Stimulated activated CD4-positive, alpha-beta T cell treated with anti-CD3 and anti-CD28 coated beads, Interleukin-15, amount 100 ng/mL, for 1 hour (primary cell): ENCODE results near the gene CISTR.

Source experiments
- DNase-seq, 2 donors: peaks; one replicate each; pipeline ENCODE4 v3.0.0-alpha.2; 2020; ENCODE audit warnings: low read depth in 1 of 2, low spot score in 1 of 2

CISTR gene

DNA sequence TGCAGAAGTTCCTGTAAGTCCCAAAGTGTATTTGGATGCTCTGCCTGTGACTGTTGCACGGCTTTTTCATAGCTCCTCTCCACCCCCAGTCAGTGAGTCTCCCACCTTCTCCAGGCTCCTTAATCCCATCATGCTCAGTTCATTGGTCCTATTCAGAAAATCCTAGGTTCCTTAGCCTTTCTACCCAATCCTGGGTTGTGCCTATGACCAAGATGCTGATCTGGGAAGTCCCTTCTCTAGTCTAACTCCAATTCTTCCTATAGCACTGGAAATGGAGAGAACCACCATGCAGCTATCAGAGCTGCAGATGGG lies 7.7 kb downstream of the CISTR start:
- DNase-seq, result no peak

DNA sequence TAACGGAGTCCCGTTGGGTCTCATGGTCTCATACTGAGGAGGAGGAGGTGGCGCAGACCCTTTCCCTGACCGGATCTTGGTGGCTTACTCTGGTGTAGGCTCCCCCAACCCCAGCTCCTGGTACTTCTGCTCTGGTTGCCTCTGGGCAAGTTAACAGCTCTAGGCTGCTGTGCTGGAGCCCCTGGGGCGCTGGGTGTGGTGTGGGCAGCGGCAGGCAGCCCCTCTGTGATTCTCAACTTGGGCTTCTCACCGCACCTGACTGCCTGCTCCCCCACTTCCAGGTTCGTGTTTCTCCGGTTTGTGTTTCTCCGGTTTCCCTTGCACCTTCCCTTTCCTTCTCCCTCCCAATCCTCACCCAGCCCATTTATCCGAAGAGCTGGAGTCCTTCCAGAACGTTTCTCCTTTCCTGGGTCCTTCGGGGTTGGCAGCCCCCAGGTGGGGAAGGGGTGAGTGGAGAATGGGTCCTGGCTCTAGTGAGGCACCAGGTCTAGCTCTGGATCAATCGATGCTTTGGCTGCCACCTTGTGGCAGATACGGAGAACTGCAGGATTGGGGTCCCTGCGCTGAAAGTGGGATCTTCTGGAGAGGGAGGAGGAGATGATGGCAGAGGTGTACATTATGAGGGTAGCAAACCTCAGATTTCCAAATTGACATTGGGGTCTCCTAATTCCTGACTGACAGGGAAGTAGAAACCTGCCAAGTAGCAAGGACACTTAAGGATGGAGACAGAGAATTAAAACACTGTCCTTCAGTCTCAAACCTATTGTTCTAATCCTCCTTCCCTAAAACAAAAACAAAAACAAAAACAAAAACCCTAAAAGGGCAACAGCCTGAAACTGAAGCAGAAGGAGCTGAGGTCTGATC lies 8.3 kb downstream of the CISTR start:
- DNase-seq, result peak in 1 of 2 donors; percentile 35

DNA sequence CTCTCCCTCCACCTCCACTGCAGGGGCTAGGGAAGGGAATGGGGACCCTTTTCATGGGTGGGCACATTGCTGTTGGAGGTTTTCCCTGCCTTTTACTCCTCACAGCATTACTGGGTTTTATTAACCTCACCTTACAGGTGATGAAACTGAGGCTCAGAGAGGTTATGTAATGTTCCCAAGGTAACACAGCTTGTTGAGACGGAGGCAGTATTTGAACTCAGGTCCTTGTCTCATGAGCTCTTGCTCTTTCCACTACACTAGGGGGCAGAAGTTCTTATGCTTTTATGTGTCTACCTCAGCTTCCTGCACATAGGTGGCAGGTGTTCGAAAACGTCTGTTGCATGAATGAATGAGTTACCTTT lies 11.7 kb downstream of the CISTR start:
- no peak for DNase-seq

DNA sequence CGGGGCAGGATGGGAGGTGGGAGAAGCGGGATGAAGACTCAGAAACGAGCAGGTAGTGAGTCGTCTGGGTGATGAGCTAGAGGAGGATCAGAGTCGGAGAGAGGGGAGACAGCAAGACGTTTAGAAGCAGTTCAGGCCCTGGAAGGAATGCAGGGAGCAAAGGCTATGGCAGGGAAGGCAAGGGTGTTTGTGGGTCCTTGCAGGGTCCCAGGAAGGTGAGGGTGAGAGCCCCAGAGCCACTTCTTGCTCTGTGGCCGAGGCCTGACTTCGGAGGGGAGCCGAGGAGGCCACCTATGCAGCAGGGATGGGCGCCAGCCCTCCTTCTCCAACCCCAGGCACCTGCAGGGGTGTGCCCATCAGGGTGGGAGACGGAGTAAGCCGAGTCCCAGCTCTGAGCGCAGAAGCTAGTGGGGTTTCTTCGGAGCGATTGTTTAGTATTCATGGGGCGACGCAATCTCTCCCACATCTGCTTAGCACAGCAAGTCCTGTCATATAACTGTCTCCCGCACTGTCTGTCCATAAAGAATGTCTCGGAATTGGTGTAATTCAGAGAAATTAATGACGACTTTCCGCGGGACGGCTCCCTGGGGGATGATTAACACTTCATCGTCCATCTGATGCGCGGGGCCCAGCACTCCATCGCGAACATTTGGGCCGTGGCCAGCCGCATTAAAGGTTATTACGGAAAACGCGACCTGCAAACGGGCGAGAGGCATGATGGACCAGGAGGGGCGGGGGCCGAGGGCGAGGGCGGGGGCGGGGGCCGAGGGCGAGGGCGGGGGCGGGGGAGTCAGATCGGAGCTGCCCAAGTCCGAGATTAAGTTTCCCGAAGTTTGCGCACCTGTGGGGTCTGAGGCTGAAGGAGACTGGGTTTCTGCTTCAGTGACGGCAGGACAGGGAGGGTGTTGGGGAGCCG lies 12.3 kb downstream of the CISTR start:
- no peak for DNase-seq

DNA sequence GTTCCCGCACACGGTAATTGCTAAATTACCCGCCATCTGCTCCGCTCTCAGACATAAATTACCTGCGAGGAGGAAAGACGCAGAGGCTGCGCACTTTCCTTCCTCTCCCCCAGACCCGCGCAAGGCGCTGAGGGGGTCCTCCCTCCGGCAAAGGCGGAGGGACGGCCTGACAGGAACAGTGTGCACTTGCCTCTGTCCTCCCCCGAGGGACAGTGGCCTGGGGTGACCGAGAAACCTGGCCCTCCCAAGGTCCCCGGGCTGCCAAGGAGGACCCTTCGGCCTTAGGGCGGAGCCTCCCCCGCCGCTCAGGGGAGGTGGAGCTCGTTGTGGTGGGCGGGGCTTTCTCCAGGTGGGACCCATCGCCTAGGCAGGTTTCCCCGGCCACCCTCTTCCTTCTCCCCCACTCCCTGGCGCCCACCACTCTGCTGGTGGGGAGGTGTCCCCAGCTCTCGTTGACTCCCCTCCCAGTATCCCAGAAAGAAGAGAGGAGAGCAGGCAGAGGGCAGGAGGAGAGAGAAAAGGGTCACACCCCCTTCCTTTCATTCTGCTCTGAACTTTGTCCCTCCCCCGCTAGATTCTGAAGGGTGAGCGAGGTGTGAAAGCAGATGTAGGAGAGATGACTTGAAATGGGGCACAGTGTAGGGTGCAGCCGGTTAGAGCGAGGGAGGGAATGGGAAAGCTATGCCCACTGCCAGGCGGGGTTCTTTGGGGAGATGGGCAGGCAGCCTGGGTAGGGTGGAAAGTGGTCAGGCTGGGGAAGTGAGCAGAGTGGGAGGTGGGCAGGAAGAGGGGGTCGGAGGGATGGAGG lies 13.2 kb downstream of the CISTR start:
- peak in 1 of 2 donors; percentile 41 for DNase-seq

DNA sequence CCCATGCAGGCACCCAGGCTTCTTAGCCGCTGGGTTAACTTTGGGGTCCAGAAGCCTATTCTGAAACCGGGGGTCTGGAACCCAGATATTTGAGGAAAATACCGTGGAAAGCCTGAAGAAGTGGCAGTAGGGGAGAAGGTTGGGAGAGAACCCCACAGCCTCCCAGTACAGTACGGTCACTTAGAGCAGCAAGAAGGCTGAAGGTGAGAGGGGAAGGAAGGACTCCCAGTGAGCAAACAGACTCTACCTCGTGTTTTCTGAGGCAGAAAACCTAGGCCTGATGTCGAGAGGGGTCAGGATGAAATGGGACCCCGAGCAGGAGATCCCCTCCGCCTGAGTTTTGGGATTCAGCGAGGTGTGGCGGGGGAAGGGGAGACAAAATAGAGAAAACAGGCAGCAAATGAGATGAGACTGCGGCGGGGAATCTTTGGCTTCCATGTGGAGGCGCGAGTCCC lies 13.8 kb downstream of the CISTR start:
- DNase-seq, result no peak

DNA sequence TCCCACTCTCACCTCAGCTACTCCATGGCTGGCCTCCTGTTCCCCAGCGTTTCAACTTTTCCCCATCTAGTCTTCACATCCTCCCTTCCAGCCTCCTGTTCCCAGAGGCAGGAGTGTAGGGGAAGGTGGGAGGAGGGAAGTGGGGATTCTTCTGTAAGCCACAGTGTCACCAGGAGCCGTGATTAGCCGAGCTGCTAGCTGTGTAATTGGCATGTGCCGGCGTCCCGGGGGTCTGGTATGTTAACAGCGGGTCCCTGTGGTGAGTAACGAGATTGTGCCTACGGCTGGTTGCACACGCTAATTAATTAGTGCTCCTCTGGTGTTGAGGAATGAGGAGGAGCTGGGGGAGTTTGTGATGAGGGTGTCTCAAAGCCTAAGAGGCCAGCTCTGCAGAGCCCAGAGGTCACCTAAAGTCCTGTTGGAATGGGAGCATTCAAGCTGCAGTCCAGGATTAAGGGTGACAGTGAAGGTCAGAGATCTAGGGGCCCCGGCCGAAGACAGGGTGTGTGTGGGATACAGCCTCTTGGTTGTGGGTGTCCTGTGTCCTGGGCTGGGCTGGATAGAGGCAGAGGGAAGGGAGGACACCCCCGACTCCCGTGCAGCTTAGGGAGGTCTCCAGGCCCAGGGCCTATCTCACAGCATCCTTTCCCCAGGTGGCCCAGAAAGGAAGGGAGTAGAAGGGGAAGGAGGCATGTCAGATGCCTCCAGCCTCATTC lies 14.5 kb downstream of the CISTR start:
- DNase-seq, result no peak

DNA sequence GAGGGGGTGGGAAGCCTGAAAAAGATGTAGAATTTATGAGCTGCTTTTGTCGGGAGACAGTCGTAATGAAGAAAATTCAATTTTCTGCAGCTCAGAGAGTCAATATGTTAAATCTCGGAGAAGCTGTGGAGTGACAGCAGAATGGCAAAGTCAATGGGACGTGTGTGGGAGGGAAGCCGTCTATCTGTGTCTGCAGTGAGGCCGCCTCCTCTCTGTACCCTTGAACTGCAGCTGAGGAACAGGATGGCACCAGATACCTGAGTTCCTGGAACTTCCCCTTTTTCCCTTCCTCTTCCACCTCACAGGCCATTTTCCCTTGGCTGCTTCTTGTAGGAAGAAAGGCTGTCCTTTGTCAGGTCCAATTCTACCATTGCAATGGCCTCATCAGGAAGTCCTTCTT lies 15.2 kb downstream of the CISTR start:
- DNase-seq, result no peak

DNA sequence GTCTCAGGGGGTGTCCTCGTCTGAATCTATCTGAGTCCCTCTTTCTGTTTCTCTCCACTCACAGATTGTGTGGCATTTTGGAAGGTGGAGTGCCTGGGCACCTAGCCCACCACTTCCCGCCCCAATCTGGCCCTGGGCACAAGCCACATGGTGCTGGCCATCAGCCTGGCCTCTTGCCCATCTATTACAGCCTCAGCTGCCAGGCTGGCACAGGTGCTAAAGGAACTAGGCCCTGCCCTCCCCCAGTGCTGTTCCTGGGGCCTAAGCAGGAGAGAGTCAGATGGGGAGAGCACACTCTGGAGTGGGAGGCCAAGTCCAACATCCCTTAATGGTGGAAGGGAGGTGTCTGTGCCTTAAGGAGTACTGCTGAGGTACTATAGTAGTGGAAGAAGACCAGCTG lies 16.2 kb downstream of the CISTR start:
- DNase-seq, result no peak

DNA sequence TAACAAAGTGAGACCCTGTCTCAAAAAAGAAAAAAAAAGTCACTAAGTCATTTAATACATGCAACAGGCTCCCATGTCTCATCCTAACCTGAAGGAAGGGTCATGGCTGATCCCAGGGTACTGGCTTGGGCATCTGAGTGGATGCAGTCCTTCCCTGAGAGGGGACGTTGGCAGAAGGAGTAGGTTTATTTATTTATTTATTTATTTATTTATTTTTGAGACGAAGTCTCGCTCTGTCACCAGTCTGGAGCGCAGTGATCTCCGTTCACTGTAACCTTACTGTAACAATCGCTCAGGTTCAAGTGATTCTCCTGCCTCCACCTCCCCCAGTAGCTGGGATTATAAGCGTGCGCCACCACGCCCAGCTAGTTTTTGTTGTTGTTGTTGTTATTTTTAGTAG lies 17.4 kb downstream of the CISTR start:
- DNase-seq, result no peak

DNA sequence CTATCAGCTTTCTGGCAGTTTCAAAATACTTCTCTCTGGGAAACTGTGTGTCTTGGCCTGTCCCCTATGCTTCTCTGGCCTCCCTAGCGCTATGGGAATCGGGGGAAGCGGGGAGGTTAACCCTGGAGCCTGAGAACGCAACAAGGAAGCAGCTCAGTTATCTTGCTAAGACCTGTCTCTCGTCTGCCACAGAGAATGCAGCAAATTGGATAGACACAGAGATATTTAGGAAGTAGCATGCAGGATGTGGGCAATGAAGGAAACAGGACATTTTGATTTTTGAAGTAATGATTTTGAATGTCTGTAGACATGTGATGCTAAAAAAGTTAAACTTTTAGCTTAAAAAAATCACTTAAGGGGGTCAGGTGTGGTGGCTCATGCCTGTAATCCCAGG lies 18.0 kb downstream of the CISTR start:
- DNase-seq, result no peak

DNA sequence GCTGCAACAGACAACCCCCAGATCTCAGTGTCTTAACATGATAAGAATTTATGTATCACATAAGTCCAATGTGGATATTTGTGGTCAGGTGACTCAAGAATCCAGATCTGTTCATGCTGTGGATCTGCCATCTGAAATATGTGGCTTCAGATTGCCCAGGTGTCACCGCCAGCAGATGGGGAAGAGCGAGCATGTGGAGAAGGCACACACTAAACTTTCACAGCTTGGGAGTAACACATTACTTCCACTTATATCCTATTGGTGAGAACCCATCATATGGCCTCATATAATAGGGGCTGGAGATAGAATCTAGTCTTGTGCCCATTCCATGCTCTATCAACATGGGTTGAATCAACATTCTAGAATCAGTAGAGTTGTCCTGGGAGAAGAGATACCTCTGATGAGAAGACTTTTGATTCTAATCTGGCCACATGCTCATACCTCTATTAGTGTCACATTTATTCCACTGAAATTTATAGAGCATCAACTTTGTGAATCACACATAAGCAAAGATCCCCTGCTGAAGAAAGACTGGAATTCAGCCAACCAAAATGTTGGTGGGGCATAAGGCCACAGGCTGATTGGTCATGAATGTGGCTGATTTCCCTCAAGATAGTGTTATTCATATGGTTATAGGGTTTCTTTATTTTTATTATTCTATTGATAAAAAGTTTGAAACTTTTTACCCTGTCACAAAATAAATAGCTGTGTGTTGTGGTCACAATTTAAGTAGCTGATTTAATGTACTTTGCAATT lies 18.6 kb downstream of the CISTR start:
- DNase-seq, result no peak

DNA sequence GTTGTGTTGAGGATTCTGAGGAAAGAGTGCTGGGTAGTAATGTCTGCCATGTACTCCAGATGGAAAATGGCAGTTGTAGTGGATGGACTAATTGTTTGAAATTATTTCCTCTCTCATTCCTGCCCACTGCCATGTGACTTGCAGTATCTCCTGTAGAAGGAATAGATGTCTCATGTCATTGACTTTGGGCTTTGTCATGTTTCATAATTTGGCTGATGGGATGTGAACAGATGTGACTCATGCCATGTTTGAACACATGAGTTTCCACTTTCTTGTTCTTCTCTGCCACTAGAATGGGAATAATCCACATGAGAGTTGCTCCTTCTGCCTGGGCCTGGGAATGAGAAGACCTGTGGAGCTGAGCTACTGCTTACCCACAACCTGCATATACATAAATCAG lies 22.1 kb downstream of the CISTR start:
- no peak for DNase-seq

DNA sequence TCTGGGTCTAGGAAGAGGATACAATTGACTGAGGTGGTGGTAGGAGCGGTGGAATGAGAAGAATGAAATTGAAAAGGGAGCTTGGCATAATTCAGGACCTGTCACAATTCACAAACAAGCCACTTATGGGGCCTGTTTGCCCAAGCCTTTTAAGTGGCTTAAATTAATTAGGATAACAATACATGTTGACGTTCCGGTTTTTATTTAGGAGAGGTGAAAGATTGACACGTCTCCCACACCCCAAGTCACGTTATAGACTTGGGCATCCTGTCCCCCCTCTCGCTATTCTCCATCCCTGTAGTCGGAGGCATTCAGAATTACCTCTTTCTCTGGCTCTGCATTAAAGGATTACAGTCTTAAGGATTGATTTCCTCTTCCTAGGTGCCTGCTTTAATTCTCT lies 23.6 kb downstream of the CISTR start:
- no peak for DNase-seq

DNA sequence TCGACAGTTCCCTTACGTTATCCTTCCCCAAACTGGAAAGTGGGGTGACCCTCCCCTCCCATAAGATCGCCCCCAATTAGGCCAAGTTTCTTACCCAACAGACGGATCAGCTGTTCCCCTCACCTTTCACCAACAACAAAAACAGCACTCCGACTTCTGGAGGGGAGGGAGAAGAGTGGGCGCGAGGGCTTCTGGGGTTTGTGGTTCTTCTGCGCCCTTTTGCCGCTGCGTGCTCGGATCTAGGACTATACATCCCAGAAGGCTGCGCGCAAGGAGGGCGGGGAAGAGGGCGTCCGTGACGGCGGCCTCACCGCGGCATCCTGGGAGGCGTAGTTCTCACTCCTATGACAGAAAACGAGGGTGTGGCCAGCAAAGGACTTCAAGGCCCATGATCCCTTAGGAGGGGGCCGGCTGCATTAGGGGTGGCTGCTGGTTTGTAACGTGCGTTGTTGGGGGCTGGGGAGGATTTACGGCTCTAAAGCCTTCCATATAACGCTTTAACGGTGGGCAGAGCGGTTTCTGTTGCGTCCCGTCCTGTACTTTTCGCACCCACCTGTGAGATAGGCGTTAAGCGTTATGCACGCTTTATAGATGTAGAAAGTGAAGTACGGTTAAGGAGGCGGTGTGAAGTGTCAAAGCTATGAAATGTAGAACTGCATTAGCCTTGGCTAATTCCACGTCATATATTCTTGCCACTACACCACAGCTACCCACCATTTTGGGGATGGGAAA lies 24.3 kb downstream of the CISTR start, which contains the start of gene CALCOCO1:
CALCOCO1 (minus strand) TSS at position 143 of the 732 bp plus-strand sequence. CDS start 2,210 bp downstream, outside the sequence.
- peak; percentile 88 to 92 for DNase-seq

DNA sequence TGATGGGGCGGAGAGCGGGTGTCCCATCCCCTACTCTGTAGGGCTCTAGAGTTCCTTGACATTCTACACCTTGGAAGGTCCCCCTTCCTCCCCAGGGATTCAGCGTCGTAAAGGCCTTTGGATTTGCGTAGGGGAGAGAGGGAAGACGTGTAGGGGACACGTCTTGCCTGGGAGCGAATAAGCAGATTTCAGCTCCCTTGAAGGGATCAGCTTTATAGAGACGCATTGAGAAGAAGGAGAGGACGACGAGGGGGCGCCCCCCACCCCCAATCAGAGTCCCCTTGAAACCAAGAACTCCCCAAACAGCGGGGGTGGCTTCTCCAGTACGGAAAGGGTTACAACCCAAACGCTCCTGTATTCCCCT lies 24.9 kb downstream of the CISTR start:
- DNase-seq, result no peak

DNA sequence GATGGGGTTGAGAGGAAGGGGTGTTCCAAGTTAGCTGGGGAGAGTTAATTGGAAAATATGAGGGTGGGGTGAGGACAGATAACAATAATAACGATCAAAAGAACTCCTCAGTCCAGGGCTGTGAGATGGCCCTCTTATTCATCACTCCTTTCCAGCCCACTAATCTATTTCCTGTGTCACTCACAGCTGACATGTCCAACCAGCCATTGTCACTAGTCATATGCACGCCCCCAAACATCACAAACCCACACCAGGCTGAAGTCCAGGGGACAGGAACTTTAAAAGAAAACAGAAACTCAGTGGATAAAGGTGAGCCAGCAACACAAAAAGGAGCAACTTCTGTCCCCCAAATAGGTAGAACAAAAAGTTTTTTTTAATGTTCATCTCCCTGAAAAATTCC lies 25.4 kb downstream of the CISTR start:
- DNase-seq, result no peak

DNA sequence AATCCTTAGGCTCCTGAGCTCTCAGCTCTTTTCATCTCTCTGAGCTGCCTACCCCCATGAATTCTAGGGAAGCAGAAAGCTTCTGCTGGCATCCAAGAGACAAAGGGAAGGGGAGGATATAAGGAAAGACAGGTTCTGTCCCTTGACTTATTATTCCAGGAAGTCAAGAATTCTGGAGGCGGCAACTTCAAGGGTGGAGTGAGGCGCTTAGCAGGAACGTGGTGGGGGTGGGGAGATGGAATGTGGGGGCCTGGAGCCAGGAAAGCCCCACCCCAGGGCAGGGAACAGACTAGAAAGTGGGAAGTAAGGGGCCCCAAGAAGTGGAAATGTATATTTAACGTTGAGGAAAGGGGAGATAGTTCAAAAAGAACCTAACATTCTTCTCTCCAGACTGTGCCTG lies 26.0 kb downstream of the CISTR start:
- DNase-seq, result no peak

DNA sequence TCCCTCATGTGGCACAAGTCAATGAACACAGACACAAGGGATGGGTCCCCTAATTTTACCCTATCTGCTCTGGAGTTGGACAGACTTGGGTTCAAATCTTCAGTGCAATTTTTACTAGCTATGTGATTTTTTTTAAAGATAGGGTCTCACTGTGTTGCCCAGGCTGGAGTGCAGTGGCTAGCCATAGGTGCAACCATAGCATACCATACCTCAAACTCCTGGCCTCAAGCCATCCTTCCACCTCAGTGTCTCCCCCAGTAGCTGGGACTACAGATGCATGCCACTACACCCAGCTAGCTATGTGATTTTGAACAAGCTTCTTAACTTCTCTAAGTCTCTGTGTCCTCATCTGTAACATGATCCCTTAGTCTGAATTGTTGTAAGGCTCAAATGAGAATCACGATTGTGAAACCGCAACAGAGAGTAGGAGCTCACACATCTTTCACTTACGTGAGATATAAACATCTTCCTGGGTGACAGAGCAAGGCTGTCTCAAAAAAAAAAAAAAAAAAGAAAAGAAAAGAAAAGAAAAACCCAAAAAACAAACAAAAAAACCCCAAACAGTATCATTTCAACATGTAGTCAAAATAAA lies 29.2 kb downstream of the CISTR start:
- DNase-seq, result no peak
